ENCODE measurements around the gene CDC26.
"Not testable (repeated sequence)": the region's sequence is repeated elsewhere in the genome, so short reads cannot be mapped to it uniquely, and the experiment has no call there.

The CDC26 gene

GRCh38 chr9:113275157-113276131 is at the start of gene CDC26, which contains the start of gene PRPF4:
TSS of gene CDC26 (minus strand) at chr9:113275572. CDS start at chr9:113272507, 3,065 bp downstream.
TSS of gene PRPF4 (plus strand) at chr9:113275658. CDS start at chr9:113275744, 86 bp downstream.
- peak; percentile 99 for DNase-seq (ENCODE audit: low spot score)

GRCh38 chr9:113322671-113323070 is 47.3 kb upstream of the CDC26 start:
- no peak for DNase-seq (ENCODE audit: low spot score)

- no peak for DNase-seq (ENCODE audit: low spot score)
Observed at GRCh38 chr9:113320051-113320450, 44.7 kb upstream of the CDC26 start.

- DNase-seq (ENCODE audit: low spot score) = no peak
Observed at GRCh38 chr9:113319054-113319453, 43.7 kb upstream of the CDC26 start.

GRCh38 chr9:113317777-113318176 is 42.4 kb upstream of the CDC26 start:
- DNase-seq (ENCODE audit: low spot score) = no peak

GRCh38 chr9:113316030-113316429 is 40.7 kb upstream of the CDC26 start:
- no peak for DNase-seq (ENCODE audit: low spot score)

- DNase-seq (ENCODE audit: low spot score) = no peak
Observed at GRCh38 chr9:113315231-113315630, 39.9 kb upstream of the CDC26 start.

- DNase-seq (ENCODE audit: low spot score) = no peak
Observed at GRCh38 chr9:113313261-113313660, 37.9 kb upstream of the CDC26 start.

- DNase-seq (ENCODE audit: low spot score) = peak; percentile 35
Observed at GRCh38 chr9:113311961-113312360, 36.6 kb upstream of the CDC26 start.

GRCh38 chr9:113310538-113310937 is 35.2 kb upstream of the CDC26 start:
- DNase-seq (ENCODE audit: low spot score) = no peak

- peak; percentile 69 for DNase-seq (ENCODE audit: low spot score)
Observed at GRCh38 chr9:113309204-113309813, 33.9 kb upstream of the CDC26 start.

- DNase-seq (ENCODE audit: low spot score) = no peak
Observed at GRCh38 chr9:113307396-113307975, 32.1 kb upstream of the CDC26 start.

GRCh38 chr9:113306566-113306965 is 31.2 kb upstream of the CDC26 start:
- DNase-seq (ENCODE audit: low spot score) = no peak

- DNase-seq (ENCODE audit: low spot score) = no peak
Observed at GRCh38 chr9:113302792-113303418, 27.5 kb upstream of the CDC26 start, which contains the start of gene RNF183. TSS of gene RNF183 (minus strand) at chr9:113303376. CDS start at chr9:113298184, 5,192 bp downstream.

GRCh38 chr9:113301548-113301947 is 26.2 kb upstream of the CDC26 start:
- DNase-seq (ENCODE audit: low spot score) = no peak

- peak; percentile 38 for DNase-seq (ENCODE audit: low spot score)
Observed at GRCh38 chr9:113299800-113300292, 24.5 kb upstream of the CDC26 start.

GRCh38 chr9:113298924-113299770 is 23.8 kb upstream of the CDC26 start:
- no peak for DNase-seq (ENCODE audit: low spot score)

- DNase-seq (ENCODE audit: low spot score) = no peak
Observed at GRCh38 chr9:113298311-113298710, 22.9 kb upstream of the CDC26 start.

- DNase-seq (ENCODE audit: low spot score) = no peak
Observed at GRCh38 chr9:113296796-113297558, 21.6 kb upstream of the CDC26 start.

- not testable (repeated sequence) for DNase-seq (ENCODE audit: low spot score)
Observed at GRCh38 chr9:113296247-113296646, 20.9 kb upstream of the CDC26 start.
